NT2/D1 (cell line): Measurements from ENCODE around the gene TLR4.

Experiments
- DNase-seq: peaks from one replicate; pipeline ENCODE4 v3.0.0-alpha.2; 2011; ENCODE audit warnings: low read depth, low spot score
- H3K27me3 ChIP-seq: 2 replicates; pipeline ENCODE4 v1.6.0; 2011; ENCODE audit warnings: mild to moderate bottlenecking; ENCODE audit not compliant: insufficient read length, insufficient read depth
- H3K36me3 ChIP-seq: 2 replicates; pipeline ENCODE4 v1.6.1; 2011; ENCODE audit warnings: mild to moderate bottlenecking, low read length, mixed read lengths; ENCODE audit not compliant: insufficient read depth, insufficient read length
- H3K4me1 ChIP-seq: 2 replicates; pipeline ENCODE4 v1.5.1; 2011; ENCODE audit not compliant: insufficient read depth, insufficient read length
- H3K4me3 ChIP-seq: 2 replicates; pipeline ENCODE4 v1.5.1; 2011; ENCODE audit warnings: low read depth; ENCODE audit not compliant: insufficient read length
- H3K9ac ChIP-seq: 2 replicates; pipeline ENCODE4 v1.6.0; 2011; ENCODE audit warnings: low read depth; ENCODE audit not compliant: insufficient read length
- H3K9me3 ChIP-seq: 2 replicates; pipeline ENCODE4 v1.5.1; 2011; ENCODE audit warnings: mild to moderate bottlenecking, low read length; ENCODE audit not compliant: insufficient read depth
- SUZ12 ChIP-seq: IDR thresholded peaks from 2 replicates; pipeline ENCODE4 v1.6.1; 2011; ENCODE audit not compliant: insufficient read length, insufficient read depth; ENCODE audit errors: extremely low read depth
- YY1 ChIP-seq: IDR thresholded peaks from 2 replicates; pipeline ENCODE4 v1.6.1; 2011; ENCODE audit not compliant: insufficient read length, insufficient read depth
- ZNF274 ChIP-seq: IDR thresholded peaks from 2 replicates; pipeline ENCODE4 v1.6.1; 2011; ENCODE audit warnings: mild to moderate bottlenecking, low read depth, low read length

Gene TLR4

DNA sequence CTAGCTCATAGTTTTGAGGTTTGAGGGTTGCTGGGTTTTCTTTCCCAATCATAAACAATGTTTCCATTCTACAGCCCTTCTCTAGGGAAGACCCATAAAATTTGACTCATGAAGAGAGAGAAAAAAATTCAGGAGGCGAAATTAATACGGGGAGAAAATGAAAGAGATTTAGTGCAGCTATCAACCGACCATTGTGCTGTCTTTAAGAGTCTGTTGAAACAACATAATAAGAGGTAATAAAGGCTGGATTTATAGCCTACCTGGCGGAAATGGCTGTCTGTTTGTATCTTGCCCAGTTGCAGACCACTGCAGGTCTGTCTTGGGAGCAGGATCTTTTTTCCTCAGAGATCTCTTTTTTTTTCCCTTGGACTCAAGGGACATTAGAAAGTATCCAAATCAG is 66.9 kb downstream of the TLR4 start:
- DNase-seq: no peak
- Histone ChIP-seq H3K9ac (no peak overlapping the region), H3K4me3 (no peak overlapping the region)

GRCh38 chr9:117772960-117773359 is 68.8 kb downstream of the TLR4 start:
- Histone ChIP-seq H3K27me3 (no peaks in the 10 kb centered on the region), H3K36me3 (no peaks in the 10 kb centered on the region), H3K9ac (no peak overlapping the region), H3K4me1 (no peaks in the 10 kb centered on the region), H3K4me3 (no peak overlapping the region), H3K9me3 (no peaks in the 10 kb centered on the region)
- no peak for DNase-seq
- no peak for TF ChIP-seq YY1
- TF ChIP-seq SUZ12: no peak
- no peak for TF ChIP-seq ZNF274

More for the DNA sequence above, 66.9 kb downstream of the TLR4 start:
- no peaks in the 10 kb centered on the region for H3K27me3 ChIP-seq
- no peaks in the 10 kb centered on the region for H3K9me3 ChIP-seq
- H3K36me3 ChIP-seq: no peaks in the 10 kb centered on the region
- no peak for TF ChIP-seq SUZ12
- no peak for TF ChIP-seq ZNF274
- no peak for TF ChIP-seq YY1
- H3K4me1 ChIP-seq: no peaks in the 10 kb centered on the region
